GM18520 (cell line): ENCODE measurements around the gene HELZ2.

Experiments used
- ATAC-seq: cut with Tn5 transposase; IDR thresholded peaks from one replicate; pipeline ENCODE4 v1.9.1; 2021; ENCODE audit not compliant: unreplicated experiment

Gene HELZ2

DNA sequence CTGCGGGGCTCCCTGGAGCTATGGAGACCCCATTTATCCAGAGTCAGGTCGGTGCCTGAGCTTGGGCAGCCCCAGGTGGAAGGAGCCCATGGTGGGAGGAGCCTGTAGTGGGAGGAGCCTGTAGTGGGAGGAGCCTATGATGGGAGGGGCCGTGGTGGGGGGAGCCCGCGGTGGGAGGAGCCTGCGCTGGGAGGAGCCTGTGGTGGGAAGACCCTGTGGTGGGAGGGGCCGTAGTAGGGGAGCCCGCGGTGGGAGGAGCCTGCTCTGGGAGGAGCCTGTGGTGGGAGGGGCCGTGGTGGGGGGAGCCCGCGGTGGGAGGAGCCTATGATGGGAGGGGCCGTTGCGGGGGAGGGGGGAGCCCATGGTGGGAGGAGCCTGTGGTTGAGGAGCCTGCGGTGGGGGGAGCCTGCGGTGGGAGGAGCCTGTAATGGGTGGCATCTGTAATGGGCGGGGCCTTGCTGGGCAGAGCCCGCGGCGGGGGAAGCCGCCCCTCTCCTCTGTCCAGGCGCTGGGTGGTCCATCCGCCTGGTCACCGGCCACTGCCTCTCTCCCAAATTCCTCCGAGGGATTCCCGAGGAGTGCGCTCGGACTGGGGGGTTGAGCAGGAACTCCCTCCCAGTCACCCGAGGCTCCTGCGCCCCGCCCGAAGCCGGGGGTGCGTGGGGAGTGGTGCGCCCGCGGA is 20.6 kb downstream of the HELZ2 start:
- ATAC-seq: no peak

DNA sequence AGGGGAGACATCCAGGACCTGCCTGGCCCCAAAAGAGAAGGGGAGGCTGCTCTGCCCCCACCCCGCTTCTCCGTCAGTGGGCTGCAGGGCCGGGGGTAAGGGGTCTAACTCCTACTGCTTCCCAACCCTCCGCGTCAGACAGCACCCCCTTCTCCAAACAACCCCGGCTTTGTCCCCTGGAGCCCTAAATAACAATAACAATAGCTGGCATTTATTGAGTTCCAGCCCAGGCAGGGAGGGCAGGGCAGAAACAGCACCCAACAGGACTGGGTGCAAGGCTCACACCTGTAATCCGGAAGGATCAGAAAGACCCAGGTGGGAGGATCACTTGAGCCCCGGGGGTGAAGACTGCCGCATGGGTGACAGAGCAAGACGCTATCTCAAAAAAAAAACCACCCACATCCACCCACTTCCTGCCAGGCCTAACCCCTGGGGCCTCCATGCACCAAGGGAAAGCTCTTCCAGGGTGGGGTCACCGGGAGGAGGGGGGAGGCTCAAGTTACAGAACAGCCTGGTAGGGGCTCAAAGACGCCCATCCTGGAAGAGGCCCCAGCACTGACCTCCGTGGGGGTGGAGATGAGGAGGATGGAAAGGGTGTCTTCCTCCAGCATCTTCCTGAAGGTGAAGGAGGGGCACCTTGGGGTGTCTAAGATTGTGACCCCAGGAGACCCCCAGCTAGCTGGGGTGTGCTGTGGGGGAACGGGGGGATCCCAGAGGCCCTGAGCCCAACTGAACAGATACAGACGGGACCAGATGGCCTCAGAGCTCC is 21.4 kb downstream of the HELZ2 start:
- ATAC-seq: no peak

DNA sequence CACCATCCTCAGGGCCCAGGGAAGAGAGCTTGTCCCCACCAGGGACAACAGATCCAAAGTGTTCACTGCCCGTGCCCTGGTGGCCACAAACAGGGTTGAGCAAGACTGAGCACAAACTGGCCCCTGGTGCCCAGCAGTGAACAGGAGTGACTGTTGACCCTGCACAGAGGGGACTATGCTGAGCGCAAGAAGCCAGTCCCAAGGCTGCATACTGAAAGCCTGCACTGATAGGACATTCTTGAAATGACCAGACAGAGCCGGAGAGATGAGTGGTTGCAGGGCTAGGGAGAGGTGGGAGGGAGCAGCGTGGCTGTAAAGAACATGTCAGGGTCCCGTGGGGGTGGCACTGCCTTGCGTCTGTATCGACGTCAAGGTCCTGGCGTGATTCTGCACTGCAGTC is 23.0 kb downstream of the HELZ2 start:
- ATAC-seq: no peak

DNA sequence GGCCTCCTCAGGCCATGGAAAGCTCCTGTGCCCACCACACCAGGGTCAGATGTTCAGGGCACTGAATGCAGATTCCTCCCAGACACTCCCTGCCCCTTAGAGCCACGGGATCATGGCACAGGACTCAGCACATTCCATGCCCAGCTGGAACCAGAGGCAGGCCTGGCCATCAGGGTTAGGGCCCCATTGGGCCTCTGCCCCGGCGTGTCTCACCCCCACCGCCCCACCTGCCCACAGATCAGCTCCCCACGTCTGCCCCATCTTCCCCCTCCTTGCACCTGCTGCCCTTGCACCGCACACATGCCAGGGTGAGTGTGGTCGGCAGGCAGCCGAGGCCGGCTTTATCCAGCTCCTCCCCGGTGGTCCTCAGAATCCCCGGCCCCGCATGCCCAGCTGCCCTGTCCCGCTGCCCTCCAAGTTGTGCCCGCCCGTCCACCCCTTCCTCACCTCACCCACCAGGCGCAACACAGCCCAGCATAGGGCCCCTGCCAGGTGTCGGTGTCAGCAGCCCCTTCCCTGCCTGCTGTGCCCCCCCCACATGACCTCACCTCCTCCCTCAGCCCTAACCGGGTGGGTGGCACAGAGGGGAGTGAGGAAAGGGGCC is 24.3 kb downstream of the HELZ2 start:
- ATAC-seq: no peak

DNA sequence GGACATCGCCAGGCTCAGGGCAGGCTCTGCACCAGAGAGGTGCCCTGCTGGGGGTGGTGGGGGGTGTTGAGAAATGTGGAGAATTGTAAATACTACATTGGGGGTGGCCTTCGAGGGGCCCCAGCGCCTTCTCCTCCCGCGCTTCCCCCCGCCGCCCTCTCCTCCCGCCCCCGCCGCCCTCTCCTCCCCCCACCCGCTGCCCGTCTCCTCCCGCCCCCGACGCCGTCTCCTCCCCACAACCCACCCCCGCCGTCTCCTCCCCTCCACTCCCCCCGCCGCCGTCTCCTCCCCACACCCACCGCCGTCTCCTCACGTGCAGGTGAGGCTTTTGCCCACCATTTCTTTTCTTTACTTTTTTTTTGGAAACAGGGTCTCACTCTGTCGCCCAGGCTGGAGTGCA is 25.0 kb downstream of the HELZ2 start:
- no peak for ATAC-seq

DNA sequence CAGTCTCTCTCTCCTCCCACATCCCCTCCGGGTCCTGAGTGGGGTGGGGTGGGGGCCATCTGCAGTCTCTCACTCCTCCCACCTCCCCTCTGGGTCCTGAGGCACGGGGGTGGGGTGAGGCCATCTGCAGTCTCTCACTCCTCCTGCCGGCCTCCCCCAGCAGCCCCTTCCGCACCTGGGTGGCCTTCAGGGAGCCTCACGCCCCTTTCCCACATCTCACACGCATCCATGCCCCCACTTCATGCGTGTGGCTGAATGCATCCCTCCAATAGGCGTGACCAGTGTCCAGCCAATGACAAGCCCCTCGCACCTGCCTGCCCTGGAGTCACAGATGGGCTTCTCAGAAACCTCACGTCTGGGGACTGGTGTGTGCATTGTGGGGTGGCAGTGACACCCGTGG is 25.5 kb downstream of the HELZ2 start:
- no peak for ATAC-seq

DNA sequence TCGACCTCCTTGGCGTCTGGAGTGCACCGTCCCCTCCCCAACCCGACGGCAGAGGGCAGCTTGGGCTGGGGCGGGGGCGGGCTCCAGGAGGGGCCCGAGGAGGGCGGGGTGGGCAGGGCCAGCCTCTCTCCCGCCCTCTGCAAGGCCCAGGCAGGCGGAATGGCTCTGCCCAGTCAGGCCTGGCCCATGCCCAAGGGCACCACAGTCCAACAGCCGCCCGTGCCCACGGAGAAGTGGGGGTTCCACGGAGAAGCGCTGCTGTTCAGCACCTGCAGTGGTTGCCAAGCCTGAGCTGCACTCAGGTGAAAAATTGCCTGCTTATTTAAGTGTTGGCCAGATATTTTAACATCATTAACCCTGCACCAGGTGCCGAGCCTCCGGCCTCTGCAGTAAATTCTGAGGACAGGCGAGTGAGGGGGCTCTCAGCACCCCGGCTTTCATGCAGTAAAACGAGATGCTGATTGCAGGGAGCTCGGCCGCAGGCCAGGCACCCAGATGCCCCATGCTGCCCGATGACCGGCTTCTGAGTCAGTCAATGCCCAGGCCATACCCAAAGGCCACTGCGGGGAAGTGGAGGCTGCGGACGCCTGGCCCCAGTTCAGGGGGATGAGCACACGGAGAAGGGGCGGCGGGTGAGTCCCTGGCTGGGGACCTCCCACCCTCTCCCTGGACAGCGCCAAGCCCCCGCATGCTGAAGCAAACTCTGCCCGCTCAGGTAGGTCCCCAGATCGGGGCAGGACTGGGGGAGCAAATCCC is 26.1 kb downstream of the HELZ2 start, which contains the start of gene SRMS:
SRMS (minus strand) TSS at position 25 of the 756 bp plus-strand sequence. CDS start 286 bp downstream, outside the sequence.
- ATAC-seq: no peak

DNA sequence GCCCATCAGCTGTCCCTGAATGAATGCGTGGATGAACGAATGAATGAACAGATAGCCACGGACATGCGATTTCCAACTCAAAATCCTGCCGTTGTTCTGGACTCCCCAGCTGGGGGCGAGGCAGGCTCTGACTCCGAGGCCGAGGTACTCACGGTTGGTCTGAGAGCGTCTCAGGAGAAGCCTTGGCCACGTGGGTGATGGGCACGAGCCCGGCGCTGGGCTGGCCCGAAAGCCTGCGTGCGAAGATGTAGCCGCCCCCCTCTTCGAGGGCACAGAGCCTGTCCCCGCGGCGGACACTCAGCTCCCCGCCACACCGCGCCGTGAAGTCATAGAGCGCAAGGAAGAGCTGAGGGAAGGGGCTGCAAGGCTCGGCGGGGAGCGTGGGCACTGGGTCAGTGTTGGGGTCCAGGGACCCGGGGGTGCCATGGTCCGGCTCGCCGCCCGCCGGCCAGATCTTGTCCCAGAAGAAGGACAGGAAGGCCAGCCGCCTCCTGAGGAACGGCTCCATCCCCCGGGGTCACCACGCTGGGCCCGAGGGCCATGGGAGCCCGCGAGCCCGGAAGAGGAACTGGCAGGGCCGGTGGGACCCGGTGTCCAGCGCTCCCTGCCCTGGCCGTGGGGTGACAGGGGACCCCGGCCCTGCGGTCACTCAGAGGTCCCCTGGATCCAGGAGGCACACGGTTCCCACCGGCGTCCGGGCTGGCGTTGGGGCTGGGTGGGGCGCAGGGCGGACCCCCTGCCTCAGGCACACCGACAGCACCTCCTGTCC is 26.9 kb downstream of the HELZ2 start:
- ATAC-seq: no peak

DNA sequence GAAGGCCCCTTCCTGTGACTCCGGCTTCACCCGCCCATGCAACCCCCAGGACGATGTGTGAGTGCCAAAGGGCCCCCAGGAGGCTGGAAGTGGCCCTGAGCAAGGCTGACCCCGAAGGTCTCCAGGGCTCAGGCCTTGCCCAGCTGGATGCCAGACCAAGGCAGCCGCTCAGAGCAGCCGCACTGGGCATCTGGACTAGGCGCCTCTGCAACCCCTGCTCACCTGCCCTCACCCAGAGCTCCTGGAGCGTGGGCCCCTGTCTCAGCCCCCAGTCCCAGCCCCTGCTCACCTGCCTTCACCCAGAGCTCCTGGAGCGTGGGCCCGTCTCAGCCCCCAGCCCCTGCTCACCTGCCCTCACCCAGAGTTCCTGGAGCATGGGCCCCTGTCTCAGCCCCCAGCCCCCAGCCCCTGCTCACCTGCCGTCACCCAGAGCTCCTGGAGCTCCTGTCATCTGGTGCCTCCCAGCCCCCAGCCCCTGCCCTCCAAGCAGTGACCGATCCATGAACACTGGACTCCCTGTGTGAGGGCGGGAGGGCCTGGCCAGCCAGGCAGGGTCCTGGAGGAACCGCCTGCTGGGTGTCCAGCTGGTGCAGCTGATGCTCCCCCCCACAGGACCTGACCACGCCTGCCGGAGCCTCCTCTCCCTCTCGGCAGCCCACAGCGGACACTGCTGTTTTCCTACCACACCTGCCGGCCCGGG is 27.6 kb downstream of the HELZ2 start:
- ATAC-seq: no peak

DNA sequence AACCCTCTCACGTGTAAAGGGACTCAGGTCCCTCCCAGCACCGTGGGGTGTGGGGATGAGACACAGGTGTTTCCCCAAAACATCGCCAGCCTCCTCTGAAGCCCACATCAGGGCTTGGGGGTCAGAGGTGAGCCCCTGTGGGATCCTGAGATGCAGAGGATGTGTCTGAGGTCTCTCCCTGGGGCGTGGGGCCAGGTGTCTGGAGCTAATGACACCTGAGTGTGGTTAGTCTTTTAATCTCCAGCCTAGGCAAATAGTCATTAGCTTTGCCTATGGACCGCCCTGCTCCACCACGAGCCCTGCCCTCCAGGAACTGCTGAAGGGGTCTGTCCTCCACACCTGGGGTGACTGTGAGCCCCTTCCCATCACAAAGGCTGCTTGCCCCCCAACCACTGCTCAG is 28.2 kb downstream of the HELZ2 start:
- no peak for ATAC-seq

DNA sequence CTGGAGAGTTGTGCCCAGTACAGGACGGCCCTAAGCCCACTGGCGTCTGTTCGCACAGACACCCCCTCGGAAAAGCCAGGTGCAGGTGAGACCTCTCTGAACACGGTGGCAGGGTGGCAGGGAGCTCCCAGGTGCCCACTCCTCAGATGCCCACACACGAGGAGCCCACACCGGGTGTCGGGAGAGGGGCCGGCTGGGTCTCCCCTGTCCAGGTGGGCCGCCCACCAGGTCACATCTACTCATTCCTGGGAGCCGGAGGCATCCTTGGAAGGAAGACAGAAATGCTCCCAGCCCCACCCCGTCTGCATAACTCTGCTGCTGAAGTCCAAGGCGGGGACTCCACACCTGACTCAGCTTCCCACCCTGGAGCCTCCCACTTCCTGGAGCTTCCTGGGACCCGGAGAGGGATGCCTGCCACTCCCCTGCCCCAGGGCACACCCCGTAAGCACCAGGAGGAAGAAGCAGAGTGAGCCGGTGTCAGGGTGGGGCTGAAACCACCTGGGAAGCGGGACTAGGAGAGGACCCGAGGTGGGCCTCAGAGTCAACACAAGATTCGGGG is 29.0 kb downstream of the HELZ2 start:
- ATAC-seq: no peak

DNA sequence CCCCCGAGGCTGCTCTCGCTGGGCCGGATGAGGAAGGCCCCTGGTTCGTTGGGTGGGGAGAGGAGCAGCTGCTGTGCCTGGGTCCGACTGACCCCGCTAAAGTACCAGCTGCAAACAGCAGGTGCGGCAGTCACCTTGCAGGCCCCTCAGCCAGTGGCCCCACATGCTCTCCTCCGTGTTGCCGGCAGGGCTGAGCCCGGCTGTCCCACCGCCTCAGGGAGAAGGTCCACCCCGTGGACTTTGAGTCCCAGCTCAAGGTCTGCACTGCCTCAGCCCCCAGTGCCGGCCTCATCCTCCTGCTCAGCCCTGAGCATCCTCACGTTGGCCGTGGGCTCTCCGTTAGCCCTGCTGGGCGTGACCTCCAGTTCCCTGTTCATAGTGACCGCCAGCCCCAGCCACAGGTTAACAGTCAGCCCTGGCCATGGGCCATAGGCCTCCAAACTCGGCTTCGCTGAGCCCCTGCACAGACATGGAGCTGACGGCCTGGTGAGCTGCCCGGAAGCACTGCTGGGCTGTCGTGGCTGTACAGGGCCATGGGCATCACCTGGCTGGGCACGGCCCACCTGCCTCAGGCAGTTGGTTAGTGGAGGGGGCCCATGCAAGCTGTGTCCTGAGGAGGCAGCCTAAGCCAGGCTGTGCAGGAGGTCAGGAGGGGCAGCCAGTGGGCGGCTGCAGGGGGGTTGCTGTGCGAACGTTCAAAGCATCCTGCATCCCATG is 29.6 kb downstream of the HELZ2 start:
- ATAC-seq: no peak

DNA sequence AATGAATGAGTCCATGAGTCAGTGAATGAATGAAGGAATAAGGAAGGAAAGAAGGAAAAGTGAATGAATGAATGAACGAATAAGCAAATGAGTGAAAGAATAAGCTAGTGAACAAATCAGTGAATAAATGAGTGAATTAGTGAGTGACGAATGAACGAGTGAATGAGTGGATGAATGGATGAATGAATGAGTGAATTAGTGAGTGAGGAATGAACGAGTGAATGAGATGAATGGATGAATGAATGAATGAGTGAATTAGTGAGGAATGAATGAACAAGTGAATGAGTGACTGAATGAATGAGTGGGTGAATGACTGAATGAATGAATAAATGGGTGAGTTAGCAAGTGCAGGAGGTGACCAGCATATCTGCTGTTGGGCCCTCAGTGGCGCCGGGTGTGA is 30.3 kb downstream of the HELZ2 start:
- no peak for ATAC-seq

DNA sequence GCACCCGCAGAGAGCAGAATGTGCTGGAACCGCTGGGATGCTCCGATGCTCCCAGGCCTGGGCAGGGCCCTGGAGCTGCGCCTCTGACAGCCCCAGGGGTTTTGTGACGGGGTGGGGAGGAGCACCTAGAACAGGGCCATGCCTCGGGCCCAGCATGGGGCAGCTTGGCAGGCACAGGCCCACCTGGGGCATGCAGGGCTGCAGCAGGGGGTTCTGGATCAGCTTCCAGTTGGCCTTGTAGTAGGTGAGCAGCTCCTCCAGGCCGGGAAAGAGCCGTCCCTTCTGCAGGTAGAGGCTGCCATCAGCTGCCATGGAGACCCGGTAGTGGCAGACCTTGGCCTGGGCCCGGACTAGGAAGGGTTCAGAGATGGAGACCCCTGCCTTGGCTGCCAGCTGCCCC is 30.9 kb downstream of the HELZ2 start:
- no peak for ATAC-seq

DNA sequence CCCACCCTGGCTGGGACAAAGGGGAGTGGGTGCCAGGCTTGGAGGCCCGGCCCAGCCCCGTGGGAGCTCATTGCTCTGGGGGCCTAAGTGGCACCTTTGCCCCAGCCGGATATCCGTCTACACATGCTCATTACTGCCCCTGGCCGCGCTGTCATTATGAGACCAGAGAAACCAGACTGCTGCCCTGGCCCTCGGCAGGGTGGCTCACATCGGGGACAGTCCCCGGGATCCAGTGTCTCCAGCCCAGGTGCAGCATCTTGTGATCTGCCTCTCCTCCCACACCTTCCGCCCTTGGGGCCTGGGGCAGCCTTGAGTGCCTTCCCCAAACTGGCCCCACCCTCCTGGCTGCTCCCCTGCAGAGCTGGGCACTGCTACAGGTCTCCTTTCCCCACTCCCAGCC is 31.3 kb downstream of the HELZ2 start:
- no peak for ATAC-seq

DNA sequence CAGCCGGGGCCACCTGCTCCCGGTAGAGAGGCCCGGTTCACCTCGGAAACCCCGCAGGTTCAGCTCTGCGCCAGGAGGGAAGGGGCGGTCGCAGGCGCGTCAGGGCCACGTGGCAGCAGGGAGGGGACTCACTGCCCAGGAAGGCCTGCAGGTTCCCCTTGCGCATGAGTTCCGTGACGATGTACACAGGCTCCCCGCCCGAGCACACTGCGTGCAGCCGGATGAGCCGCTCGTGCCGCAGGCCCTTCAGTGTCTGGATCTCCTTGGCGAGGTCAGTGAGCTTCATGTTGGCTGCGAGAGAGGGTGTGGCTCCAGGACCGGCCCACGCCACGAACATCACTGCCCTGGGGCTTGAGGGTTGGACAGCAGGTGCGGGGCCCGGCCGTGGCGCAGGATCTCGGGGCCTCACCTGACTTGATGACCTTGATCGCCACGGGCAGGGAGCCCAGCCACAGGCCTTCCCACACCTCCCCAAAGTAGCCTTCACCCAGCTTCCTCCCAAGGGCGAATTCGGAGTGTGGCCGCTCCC is 31.9 kb downstream of the HELZ2 start:
- ATAC-seq: no peak

DNA sequence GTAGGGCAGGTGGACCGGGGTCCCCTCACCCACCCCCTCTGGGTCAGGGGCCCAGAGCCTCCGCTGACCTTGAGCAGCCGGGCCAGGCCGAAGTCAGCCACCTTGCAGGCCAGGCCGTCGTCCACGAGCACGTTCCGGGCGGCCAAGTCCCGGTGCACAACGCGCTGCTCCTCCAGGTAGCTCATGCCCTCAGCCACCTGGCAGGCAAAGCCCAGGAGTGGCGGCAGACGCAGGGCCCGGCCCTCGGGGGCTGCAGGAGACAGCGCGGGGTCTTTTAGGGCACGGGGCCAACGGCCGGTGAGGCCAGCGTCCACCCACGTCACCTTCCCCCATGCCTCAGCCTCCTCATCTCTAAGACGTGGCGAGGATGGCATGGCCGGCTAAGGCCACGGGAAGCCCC is 32.7 kb downstream of the HELZ2 start:
- no peak for ATAC-seq

DNA sequence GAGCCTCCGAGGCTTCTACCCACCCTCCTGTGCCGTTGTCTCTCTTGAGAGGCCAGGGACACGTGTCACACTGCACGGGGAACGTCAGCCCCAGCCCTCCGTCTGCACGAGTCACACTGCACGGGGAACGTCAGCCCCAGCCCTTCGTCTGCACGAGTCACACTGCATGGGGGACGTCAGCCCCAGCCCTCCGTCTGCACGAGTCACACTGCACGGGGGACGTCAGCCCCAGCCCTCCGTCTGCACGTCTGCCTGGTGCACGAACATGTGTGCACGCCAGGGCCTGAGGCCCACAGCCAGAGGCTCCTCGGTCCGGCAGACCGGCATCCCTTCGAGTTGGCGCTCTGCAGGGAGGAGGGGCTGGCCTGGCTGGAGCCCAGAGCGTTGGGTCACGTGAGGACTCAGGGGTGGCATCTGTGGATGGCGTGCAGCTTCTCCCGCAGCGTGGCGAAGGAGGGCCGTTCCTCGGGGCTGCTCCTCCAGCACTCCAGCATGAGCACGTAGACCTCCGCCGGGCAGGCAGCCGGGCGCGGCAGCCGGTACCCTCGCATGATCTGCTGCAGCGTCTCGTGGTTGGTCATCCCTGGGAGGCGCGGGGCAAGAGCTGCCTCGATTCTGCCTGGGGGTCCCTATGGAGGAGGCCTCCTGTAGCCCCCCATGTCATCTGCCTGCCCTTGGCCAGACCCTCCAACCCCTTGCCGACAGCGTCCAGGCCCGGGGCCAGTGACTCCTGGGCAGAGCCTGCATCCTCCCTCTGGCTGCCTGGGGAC is 33.4 kb downstream of the HELZ2 start:
- no peak for ATAC-seq
